Activated CD4-positive, alpha-beta T cell treated with anti-CD3 and anti-CD28 coated beads for 4 hours (primary cell): Measurements from ENCODE around the gene ZNF646.
A peak's percentile ranks its signal among the peaks of the same experiment; 100 is the strongest.
"Not testable (repeated sequence)": the region's sequence is repeated elsewhere in the genome, so short reads cannot be mapped to it uniquely, and the experiment has no call there.

Source experiments
- DNase-seq, 2 donors: peaks; one replicate each; pipeline ENCODE4 v3.0.0-alpha.2; 2020

ZNF646 gene

GRCh38 chr16:31085873-31086628 is 11.8 kb downstream of the ZNF646 start:
- DNase-seq, result no peak

DNA sequence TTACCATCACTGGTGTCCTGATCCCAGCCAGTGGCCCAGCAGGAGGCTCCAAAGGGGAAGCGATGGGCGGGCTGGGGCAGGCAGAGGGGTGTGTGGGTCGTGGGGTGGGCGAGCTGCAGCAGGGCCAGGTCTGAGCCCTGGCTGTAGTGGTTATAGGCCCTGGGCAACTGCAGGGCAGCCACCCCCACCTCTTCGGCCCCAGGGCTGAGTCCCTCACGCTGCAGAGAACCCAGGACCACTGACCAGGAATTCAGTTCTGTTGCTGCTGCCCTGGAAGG is 12.3 kb downstream of the ZNF646 start:
- DNase-seq, result no peak

DNA sequence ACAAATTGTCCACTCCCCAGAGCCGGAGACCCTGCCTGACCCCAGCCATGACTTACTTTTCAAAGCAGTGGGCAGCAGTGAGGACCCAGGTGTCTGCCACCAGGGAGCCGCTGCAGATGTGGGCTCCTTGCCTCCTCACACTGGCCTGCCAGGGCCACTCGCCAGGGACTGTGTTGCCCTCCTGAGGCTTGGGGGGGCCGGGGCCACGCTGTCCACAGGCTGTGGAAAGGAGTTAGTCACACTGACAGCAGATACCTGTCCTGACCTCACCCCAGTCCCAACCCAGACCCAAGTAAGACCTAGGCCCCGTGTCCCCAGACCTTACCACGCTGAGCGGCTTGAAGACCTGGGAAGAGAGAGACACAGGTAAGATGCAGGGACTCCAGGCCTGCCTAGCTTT is 13.3 kb downstream of the ZNF646 start:
- no peak for DNase-seq

DNA sequence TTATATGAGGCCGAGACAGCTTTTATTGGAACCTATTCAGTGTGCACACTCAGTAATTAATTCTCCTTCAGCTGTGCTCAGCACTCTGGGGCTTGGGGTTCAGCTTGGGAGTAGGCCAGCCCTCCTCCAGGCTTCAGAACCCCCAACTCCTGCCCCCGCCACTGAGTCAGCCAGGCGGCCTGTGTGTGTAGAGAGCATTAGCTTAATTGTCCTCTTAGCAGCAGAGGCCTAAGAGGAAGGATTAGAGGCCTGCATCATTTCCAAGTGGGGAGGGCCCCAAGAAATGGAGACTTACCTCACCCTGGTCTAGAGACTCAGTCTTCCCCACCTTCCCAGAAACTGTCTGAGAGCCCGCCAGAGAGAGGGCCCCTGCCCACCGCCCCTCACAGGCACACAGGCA is 13.7 kb downstream of the ZNF646 start:
- no peak for DNase-seq

DNA sequence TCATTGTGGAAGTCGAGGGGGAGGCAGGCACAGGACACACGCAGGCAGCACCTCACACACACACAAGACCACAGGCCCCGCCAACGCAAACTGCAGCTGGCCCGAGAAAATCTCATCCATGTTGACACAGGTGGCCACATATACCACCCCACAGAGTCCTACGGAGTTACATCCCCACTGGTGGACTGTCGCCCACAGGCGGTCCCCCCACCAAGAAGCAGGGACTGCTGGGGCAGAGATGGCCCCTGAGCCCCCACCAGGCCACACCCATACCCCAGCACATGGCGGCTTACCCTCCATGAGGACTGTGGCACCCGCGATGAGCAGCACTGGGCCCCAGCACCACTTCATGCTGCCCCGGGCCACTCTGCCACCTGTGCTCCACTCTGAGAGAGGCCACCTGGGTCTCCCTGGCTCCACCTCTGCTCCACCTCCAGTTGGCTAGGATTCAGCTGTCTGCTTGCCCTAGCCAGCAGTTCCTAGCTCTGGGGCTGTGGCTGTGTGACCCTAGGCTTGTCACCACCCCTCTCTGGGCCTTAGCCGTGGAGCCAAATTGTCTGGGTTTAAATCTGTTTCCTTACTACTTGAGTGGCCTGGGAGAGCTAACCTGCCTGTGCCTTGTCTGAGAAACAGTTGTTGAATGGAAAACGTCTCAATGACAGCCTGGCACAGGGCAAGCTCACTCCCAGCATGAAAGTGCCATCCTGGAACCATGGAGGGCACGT is 14.4 kb downstream of the ZNF646 start, which contains the start of gene PRSS53:
Gene PRSS53, minus strand, starts transcription at position 485 of the 725 bp plus-strand sequence. Its CDS starts 134 bp downstream, at position 351.
- no peak for DNase-seq

DNA sequence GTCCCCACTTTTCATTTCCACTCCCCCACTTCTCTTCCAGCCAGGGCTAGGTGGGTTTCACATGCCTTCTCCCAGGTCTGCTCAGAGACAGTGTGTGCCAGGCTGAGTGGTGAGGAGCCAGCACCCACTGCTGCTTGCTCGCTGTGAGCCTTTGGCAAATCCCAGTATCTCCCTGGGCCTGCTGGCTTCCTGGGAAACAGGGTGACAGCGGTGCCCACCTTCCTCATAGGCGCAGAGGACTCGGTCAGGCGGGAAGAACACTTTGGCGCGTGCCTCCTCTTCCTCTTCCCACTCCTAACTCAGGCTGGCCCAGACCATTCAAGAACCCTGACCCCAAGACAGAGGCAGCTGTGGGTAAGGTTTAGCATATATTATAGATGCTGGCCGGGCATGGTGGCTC is 15.0 kb downstream of the ZNF646 start:
- DNase-seq, result no peak

DNA sequence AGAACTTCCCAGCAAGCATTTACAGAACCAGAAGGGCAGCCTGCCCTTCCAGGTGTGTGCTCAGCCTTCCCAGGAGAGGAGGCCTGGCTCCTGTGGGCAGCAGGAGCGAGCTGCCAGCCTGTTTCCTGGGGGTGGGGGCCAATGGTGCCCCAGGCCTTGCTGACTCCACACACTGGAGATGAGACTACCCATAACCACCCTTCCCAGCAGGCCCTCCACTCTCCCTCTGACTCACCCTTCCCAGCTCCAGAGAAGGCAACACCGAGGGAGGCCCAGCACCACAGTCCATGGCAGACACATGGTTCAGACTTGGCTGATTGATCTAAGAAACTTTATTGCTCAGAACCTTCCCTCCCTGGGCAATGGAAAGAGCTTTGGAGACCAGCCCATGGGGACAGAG is 16.3 kb downstream of the ZNF646 start:
- no peak for DNase-seq

- no peak for DNase-seq
Measured at GRCh38 chr16:31092330-31092729, 18.1 kb downstream of the ZNF646 start.

DNA sequence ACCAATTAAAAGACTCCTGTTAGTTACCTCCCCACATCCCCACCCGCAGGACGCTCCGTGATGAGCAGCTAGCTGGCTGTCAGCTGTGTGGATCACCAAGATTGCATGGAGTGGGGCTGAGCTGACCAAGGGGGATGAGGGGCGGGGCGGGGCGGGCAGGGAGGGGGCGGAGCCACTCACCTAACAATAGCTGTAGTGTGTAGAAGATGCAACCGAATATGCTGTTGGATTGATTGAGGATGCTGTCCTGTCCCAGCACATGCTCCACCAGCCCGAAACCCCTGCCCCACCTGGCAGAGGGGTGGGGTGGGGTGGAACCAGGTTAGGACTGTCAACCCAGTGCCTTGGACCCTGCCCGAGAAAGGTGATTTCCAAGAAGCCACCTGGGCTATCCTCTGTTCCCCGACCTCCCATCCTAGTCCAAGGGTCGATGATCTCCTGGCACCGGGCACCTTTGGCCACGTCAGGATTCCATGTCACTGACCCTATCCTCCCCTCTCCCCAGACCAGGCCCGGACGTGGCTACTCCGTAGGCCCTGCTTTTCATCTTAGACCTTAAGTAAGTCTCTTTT is 19.0 kb downstream of the ZNF646 start:
- no peak for DNase-seq

DNA sequence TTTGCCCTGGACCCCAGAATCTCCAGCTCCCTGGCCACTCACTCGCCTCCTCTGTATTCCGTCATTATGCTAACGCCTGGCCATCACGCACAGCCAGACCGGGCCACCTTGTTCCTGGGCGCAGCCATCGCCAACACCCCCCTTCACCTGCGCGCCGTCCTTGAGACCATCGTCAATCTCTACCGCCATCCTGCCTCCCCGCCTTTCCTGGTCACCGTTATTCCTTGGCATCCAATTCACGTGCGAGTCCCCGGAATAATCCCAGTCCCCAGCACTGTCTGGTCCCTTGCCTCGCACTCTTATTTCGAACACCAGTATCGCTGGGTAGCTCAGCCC is 19.8 kb downstream of the ZNF646 start:
- no peak for DNase-seq

DNA sequence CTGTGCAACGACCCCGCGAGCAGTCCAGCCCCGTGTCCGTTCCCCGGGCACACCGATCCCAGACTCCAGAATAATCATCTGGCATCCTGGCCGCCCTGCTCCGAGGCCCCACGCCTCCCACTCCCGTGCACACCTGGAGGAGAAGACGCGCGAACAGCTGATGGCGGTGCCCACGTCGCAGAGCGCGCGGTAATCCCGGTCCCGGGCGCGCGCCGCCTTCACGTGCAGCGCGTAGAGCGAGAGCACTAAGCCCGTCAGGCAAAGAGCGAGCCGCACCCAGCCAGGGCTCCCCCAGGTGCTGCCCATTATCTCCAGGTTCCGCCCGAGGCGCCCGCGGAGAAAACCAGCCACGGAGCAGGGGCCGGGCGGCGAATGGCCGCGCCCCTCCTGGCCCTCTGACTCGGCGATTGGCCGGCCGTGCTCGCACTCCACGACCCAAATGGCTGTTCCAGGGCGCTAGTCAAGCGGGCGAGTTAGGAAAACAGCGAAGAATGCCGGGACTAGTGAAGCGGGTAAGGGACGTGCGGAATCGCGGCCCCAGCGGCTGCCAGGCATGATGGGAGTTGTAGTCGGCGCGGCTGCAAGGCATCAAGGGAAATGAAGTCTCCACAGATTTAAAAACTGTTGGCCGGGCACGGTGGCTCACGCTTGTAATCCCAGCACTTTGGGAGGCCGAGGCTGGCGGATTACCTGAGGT is 20.4 kb downstream of the ZNF646 start, which contains the start of gene VKORC1:
Gene VKORC1, minus strand, starts transcription at position 374 of the 697 bp plus-strand sequence. Its CDS starts 68 bp downstream, at position 306.
- DNase-seq, result peak; percentile 83

GRCh38 chr16:31099860-31100638 is 25.8 kb downstream of the ZNF646 start:
- no peak for DNase-seq

DNA sequence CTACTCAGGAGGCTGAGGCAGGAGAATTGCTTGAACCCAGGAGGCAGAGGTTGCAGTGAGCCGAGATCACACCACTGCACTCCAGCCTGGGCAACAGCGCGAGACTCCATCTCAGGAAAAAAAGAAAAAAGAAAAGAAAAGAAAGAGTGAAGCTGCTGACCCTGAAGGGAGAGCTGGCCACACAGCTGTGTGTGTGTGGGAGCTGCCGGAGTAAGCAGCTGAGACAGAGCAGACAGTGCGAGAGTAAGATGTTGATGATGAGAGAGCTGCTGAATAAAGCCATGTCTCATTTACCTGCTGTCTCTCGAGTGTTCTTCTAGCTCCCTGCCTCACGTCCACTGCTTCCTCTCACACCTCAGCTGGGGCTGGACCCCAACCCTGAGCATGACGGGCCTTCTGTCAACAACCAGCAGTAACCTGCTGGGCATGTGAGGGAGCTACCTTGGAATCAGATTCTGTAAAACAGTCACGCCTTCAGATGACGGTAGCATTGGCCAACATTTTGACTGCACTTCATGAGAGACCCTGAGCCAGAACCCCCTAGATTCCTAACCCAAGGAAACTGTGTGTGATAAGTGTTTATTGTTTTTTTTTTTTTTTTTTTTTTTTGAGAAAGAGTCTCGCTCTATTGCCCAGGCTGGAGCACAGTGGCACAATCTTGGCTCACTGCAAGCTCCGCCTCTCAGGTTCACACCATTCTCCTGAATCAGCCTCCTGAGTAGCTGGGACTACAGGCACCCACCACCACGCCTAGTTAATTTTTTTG is 26.8 kb downstream of the ZNF646 start:
- not testable (repeated sequence) for DNase-seq

GRCh38 chr16:31105677-31106213 is 31.5 kb downstream of the ZNF646 start:
- peak; percentile 67 to 80 for DNase-seq

- DNase-seq, result no peak
Measured at GRCh38 chr16:31106509-31107464, 32.6 kb downstream of the ZNF646 start.

- DNase-seq, result no peak
Measured at GRCh38 chr16:31107465-31107867, 33.2 kb downstream of the ZNF646 start.

GRCh38 chr16:31108035-31108793 is 34.0 kb downstream of the ZNF646 start, which contains the start of gene BCKDK:
TSS of gene BCKDK (plus strand) at chr16:31108386. CDS start at chr16:31109224, 838 bp downstream.
- peak; percentile 61 to 68 for DNase-seq

DNA sequence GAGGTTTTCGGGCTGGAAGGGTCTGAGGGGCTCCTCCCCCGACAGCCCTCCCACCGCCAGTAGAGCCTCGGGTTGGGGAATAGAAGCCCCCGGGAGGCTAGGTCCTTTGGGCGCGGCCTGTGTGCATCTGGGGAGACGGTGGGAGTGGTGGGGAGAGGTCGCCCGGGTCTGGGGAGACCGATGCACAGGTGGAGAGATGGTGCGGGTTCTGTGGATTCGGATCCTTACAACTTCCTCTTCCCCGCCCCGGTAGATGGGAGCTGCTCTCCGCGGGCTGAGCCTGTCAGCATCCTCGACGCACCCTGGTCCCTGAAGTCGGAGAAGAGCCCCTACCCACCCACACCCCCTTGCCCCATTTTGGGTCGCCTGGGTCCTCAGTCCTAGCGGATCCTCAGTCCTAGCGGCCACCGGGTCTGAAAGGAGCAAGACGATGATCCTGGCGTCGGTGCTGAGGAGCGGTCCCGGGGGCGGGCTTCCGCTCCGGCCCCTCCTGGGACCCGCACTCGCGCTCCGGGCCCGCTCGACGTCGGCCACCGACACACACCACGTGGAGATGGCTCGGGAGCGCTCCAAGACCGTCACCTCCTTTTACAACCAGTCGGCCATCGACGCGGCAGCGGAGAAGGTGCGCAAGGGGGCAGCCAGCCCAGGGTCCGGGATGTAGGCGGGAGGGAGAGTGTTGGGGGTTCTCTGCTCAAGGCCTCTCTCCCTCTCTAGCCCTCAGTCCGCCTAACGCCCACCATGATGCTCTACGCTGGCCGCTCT is 34.8 kb downstream of the ZNF646 start:
- DNase-seq, result no peak

DNA sequence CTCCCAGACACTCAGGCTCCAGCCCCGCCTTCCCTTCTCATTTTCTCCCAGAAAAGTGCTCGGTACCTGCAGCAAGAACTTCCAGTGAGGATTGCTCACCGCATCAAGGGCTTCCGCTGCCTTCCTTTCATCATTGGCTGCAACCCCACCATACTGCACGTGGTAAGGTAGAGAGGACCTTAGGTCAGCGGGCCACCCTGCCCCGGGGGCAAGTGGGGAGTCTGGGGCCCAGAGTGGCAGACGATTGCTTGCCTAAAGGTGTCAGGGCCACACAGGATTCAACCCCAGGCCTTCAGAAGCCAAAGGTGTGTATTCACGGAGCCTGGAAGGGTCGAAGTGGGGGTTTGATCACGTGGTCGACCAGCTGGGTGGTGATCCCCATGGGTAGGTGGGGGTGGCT is 35.4 kb downstream of the ZNF646 start:
- DNase-seq, result no peak
